Diencephalon (tissue), 1 donor: ENCODE measurements around the gene MSI1. TPM values are rescaled to one million over a fixed set of nuclear protein-coding genes. Genes with fewer than 3 reads are reported as not detected.

Experiments used
- small RNA-seq: library from RNA; depleted of rRNA; stranded (forward); fragments of <200 nt; gene quantifications from one replicate; pipeline ENCODE3, GENCODE V24; 2014
- total RNA-seq: library from RNA; depleted of rRNA; stranded (reverse); fragments of >200 nt; gene quantifications from one replicate; pipeline ENCODE4 v1.2.3, GENCODE V29; 2014

The MSI1 gene
- total RNA-seq = 10.1 TPM

GRCh38 chr12:120368789-120369602 lies at the start of gene MSI1:
TSS of gene MSI1 (minus strand) at chr12:120369164. CDS start at chr12:120369091, 73 bp downstream.

GRCh38 chr12:120327593-120327992 lies 41.4 kb downstream of the MSI1 start, which contains the start of gene PLA2G1B:
TSS of gene PLA2G1B (minus strand) at chr12:120327779. CDS start at chr12:120327753, 26 bp downstream.

GRCh38 chr12:120301962-120302815 lies 66.8 kb downstream of the MSI1 start, which contains the start of gene SIRT4:
TSS of gene SIRT4 (plus strand) at chr12:120302321. CDS start at chr12:120303562, 1,241 bp downstream.

DNA sequence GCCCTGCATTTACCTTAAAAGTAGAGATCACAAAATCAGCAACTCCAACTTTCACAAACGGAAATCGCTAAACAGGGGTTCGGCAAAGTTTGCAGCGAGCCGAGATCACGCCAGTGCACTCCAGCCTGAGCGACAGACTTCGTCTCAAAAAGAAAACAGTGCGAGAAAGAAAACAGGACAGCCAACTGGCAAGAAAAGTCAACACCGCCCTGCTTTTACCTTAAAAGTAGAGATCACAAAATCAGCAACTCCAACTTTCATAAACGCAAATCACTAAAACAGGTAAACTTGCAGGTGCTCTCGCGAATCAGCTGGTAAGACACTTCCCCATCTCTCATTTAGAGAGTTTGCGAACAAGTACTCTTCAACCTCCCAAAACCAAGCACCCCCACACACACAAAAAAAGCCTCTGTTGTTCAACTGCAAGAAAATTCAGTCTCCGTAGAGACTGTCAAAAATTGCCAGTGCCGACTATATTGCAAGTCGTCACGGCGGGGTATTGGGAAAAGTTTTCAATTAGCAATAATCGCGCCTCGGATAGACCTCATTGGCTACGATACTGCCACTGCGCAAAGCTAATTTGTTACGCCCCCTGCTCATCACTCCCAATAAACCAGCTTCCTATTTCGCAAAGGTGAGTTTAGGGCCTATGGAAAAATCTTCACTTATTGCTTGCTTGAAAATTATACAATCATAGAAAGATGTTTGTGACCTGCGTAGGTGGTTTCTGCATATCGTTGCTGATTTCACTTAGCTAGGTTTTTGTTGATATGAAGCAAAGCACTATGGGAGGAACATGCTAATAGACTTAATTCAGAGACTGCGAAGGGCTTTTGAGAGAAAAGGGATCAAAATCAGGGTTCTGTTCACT lies 76.1 kb downstream of the MSI1 start, which contains the start of gene RNU4-1:
Gene RNU4-1, minus strand, starts transcription at position 577 of the 871 bp plus-strand sequence.

Small RNA genes lying within 50 kb of the gene (small RNA-seq; reads per million reads assigned to genes)
- gene RNU4-1 = 648 reads per million, percentile 98 among the genes with 10 or more reads in this experiment
- 1,411 reads per million, percentile 99 among the genes with 10 or more reads in this experiment for gene RNU4-2
- gene RNU6-1088P = not detected

Other genes starting within 250 kb of the MSI1 start
- 68.7 TPM for gene GCN1, start 174.4 kb downstream of the MSI1 start, total RNA-seq
- 1,513 TPM for gene RPLP0, start 168.1 kb downstream of the MSI1 start, total RNA-seq
- 5.8 TPM for gene PXN, start 103.4 kb downstream of the MSI1 start, total RNA-seq
- gene RNU4-2, start 77.3 kb downstream of the MSI1 start, total RNA-seq = under 0.01 TPM
- gene RNU4-1, start 75.9 kb downstream of the MSI1 start, total RNA-seq = under 0.01 TPM
- 3.0 TPM for gene SIRT4, start 66.8 kb downstream of the MSI1 start, total RNA-seq
- not detected for gene PLA2G1B, start 41.4 kb downstream of the MSI1 start, total RNA-seq
- 573 TPM for gene COX6A1, start 68.9 kb upstream of the MSI1 start, total RNA-seq
- gene TRIAP1, start 77.2 kb upstream of the MSI1 start, total RNA-seq = 11.8 TPM
- 35.1 TPM for gene GATC, start 77.3 kb upstream of the MSI1 start, total RNA-seq
- gene SRSF9, start 100.6 kb upstream of the MSI1 start, total RNA-seq = 112 TPM
- gene DYNLL1, start 126.9 kb upstream of the MSI1 start, total RNA-seq = 303 TPM
- 30.9 TPM for gene COQ5, start 160.0 kb upstream of the MSI1 start, total RNA-seq
- gene RNF10, start 165.2 kb upstream of the MSI1 start, total RNA-seq = 144 TPM
- gene POP5, start 212.2 kb upstream of the MSI1 start, total RNA-seq = 23.8 TPM